MM.1S (cell line): ENCODE measurements around the gene EBF3.

ENCODE experiments used
- EZH2 ChIP-seq: fragments of 300-600 bp; sonication (generic); optimal IDR thresholded peaks from 2 replicates; pipeline ENCODE3; 2017; ENCODE audit warnings: low read depth, mild to moderate bottlenecking, antibody characterized with exemption, low read length, mixed read lengths
- TF ChIP-seq, protein P1 (sequence below): fragments of 300-600 bp; sonication (generic); IDR thresholded peaks from 2 replicates; pipeline ENCODE4 v1.5.1; 2016; ENCODE audit warnings: antibody characterized with exemption, low read length, mixed read lengths

DNA sequence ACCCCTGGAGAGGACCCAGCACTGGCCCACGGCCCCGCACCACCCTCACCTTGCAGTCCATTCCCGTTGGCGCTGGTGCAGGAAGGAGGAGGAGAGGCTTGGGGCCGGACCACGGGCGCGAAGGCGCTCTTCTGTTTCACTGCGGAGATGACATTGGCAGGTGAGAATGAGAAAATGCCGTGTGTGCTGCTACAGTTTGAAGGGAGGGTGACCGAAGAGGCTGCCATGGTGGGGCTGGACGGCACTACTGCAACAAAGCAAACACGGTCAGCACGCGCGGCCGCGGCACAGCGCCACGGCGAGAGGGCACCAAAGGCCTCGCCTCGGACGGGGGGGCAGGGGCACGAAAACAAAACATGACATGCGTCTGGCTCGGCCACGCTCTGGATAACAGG, 123.9 kb downstream of the EBF3 start:
- TF ChIP-seq, protein P1, sequence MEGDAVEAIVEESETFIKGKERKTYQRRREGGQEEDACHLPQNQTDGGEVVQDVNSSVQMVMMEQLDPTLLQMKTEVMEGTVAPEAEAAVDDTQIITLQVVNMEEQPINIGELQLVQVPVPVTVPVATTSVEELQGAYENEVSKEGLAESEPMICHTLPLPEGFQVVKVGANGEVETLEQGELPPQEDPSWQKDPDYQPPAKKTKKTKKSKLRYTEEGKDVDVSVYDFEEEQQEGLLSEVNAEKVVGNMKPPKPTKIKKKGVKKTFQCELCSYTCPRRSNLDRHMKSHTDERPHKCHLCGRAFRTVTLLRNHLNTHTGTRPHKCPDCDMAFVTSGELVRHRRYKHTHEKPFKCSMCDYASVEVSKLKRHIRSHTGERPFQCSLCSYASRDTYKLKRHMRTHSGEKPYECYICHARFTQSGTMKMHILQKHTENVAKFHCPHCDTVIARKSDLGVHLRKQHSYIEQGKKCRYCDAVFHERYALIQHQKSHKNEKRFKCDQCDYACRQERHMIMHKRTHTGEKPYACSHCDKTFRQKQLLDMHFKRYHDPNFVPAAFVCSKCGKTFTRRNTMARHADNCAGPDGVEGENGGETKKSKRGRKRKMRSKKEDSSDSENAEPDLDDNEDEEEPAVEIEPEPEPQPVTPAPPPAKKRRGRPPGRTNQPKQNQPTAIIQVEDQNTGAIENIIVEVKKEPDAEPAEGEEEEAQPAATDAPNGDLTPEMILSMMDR: no peak
- no peak for TF ChIP-seq EZH2
